ENCODE measurements around the gene ZBED2.

The ZBED2 gene

GRCh38 chr3:111603679-111604078, 8.5 kb upstream of the ZBED2 start:
- DNase-seq (ENCODE audit: low spot score), result no peak

GRCh38 chr3:111601810-111602209, 6.7 kb upstream of the ZBED2 start:
- no peak for DNase-seq (ENCODE audit: low spot score)

GRCh38 chr3:111598552-111598951, 3.4 kb upstream of the ZBED2 start:
- DNase-seq (ENCODE audit: low spot score), result no peak

DNA sequence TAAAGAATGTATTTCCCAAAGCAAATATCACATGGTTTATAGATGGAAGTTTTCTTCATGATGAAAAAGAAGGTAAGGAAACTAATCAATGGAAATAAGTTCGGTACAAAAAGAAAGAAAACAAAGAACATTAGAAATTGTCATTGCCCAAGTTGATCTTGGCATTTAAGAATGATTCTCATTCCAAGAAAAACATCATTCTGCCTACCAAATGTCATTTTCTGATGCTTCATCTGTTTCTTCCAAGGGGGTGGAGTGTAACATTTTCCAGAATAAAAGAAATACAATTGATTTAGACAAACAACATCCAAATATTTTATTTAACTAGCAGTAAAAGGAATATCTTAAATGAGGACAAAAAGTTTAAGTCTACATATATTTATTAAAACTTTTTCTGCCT, 3.0 kb upstream of the ZBED2 start:
- no peak for DNase-seq (ENCODE audit: low spot score)

DNA sequence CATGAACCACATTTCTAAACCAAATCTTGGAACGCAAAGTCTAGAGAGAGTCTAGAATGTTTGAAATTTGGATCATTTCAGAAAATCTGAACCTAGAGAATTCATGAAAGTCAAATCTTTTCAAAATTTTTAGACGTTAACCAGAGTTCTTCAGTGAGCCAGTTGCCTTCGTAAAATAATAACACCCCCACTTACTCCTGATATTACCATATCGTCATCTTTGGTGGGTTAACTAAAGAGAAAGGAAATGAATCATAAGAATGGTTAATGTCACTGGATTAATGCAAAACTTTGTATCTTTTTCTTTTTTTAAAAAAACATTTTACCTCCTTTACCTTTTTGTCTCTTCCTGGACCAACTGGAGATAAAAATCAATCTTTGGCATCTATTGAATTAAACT, 1.2 kb upstream of the ZBED2 start:
- DNase-seq (ENCODE audit: low spot score), result no peak

- no peak for DNase-seq (ENCODE audit: low spot score)
These were observed 365 bp downstream of the ZBED2 start for GRCh38 chr3:111594781-111595180.

DNA sequence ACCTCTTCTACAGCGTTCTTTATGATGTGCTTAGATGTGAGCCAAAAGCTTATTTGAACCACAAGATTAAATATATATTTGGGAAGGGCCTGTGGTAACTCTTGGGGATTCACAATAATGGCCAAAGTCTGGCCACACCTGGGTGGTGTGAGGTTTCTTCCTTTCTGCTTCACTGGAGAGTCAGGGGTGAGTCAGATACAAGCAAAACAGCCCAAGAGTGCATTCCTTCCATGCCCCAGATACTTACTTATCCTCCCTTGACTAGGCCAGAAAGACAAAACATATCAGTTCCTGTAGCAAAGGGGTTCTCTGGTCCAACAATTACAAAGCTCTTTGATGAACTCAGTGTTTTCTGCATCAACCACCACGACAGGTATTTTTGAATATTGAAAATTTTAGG, 941 bp downstream of the ZBED2 start:
- DNase-seq (ENCODE audit: low spot score), result no peak

DNA sequence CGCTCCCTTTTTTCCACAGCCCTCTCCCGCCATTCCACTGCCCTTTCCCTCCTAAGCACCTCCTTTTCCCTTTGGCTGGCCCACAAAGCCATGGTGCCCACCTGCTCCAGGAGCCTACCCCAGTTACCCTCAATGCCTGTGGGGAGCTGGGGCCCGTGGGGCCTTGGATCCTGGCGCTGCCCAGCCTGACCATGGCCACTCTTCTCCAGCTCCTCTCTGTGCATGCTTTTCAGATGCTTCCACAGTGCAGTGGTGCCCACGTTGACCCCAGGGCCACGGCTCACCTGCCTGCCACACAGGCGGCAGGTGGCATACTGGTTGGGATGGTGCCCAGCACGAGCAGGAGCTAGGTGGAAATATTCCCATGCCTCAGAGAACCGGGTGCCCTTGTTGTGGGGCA, 1.5 kb downstream of the ZBED2 start:
- DNase-seq (ENCODE audit: low spot score), result no peak

GRCh38 chr3:111592936-111593335, 2.2 kb downstream of the ZBED2 start:
- no peak for DNase-seq (ENCODE audit: low spot score)

DNA sequence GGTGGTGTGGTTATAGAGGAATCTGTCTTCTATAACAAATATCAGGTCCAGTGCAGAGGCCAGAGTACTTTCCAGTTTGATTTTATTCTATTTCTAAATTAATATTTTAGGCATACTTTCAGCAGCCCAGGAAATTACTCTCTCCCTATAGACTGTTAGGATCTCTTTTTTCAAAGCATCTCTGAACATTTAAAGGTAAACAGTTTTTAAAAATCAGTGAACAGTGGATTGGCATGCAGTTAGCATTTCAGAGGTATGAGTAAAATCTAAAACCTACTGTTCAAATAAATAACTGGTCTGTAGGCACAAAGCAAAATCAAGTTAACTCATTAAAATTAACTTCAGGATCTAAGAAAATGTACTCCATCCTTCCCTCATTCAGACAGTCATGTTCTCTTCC, 3.0 kb downstream of the ZBED2 start:
- no peak for DNase-seq (ENCODE audit: low spot score)

DNA sequence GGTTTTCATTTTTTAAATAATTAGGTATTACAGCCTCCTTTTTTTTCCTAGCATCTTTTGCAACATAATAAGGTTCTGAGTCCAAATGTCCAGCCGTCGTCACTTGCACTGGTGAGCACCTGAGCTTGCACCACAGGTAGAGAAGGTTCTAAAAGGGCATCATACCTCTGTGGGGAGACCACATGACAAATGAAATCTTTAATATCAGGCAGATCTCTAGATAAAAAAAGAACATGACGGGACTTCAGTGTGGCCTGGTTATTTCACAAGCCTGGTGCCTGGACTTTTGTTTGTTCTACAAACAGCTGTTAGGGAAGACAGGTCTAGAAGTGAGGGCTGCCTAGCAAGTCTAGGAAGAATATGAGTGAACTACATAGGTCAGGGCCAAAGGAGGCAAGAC, 3.6 kb downstream of the ZBED2 start:
- DNase-seq (ENCODE audit: low spot score), result no peak

- DNase-seq (ENCODE audit: low spot score), result no peak
These were observed 5.0 kb downstream of the ZBED2 start for GRCh38 chr3:111590143-111590491.

- no peak for DNase-seq (ENCODE audit: low spot score)
These were observed 5.6 kb downstream of the ZBED2 start for GRCh38 chr3:111589303-111590142.

GRCh38 chr3:111588527-111588926, 6.6 kb downstream of the ZBED2 start:
- DNase-seq (ENCODE audit: low spot score), result no peak

- no peak for DNase-seq (ENCODE audit: low spot score)
These were observed 9.9 kb downstream of the ZBED2 start for GRCh38 chr3:111585217-111585616.

GRCh38 chr3:111584744-111585143, 10.4 kb downstream of the ZBED2 start:
- DNase-seq (ENCODE audit: low spot score), result no peak

GRCh38 chr3:111582120-111582474, 13.0 kb downstream of the ZBED2 start:
- DNase-seq (ENCODE audit: low spot score), result no peak

DNA sequence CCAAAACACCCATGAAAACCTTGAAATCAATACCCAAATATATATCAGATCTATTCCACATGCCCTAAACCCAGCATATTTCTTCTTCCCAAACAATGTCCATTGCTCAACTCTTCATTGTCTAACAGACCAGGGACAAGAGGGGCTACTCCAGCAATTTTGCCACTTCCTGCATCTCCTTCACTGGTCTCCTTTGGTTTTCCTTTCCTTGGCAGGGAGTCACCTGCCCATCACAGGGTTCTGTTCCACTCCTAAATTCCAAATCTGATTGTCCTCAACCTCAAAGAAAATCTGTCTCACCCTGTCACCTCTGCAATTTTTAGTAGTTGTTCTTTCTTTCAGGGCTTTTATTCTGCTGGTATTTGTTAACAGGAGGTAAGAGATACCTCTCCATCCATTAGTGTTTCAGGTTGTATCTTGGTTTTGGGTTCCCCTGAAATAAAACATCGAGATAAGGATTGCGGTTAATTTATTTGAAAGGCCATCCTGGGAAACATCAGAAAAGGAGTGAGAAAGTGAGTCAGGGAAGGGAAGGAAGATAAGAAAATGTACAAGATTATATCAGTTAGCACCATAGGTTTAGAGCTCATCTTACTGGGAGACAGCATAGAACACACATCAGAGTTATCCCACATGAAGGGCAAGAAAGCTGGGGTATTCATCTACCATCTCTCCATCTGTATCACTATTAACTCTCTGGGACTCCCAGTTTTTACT, 13.6 kb downstream of the ZBED2 start:
- DNase-seq (ENCODE audit: low spot score), result no peak

GRCh38 chr3:111579495-111579894, 15.7 kb downstream of the ZBED2 start:
- DNase-seq (ENCODE audit: low spot score), result no peak

GRCh38 chr3:111578867-111579266, 16.3 kb downstream of the ZBED2 start:
- no peak for DNase-seq (ENCODE audit: low spot score)

DNA sequence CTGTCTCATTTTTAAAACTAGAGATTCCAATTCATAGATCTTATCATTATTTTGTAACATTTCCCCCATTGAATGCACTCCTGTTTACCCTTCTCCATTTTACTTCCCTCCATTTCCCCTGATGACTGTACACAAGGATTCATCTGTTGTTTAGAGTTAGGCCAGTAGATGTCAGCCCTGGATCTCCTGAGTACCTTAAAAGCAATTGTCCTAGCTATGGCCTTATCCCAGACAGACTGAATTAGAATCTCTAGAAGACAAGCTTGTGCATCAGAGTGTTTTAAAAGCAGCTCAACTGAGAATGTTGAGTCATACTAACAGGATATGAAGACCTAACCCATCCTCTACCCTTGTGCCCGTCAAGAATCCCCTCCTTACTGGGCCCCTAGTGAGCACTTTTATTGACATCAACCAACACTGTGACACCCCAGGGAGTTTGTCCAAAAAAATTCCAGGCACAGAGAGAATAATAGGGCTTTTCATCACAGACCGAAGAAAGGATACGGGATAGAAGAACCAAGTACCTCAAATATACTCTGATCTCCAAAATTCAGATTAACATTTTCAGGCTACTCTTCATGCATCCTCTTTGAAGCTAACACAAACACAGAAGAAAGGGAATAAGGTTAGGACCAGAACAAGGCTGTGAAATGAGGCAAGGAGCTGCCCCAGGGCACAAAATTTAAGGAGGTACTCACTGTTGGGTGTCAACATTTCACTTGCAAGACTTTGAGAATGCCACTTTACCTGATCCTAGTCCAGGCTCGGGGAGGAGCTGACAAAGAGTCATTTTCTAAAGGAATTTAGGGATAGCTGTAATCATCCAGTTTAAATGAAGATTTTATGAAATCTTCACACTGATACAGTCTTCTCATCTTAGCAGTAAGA, 17.1 kb downstream of the ZBED2 start:
- DNase-seq (ENCODE audit: low spot score), result no peak

DNA sequence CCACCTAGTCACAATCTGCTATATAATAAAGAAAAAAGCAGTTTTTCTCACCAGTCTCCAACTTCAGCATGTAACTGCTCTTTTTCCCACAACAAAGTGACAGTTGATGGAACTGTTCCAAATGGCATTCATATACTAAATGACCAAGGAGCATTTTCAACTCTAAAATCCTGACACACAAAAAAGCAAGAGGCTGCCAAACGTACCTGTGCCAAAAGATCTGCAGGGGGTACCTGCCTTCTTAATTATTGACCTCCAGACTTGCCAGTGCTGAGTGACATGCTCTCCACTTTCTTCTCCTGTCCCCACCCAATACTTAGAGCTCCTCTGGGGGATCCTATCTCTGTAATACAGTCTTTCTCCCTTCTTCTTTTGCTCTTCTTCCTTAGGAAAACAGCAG, 18.0 kb downstream of the ZBED2 start:
- no peak for DNase-seq (ENCODE audit: low spot score)
